ENCODE data around the gene KDM1B.
"Not testable (repeated sequence)": the region's sequence is repeated elsewhere in the genome, so short reads cannot be mapped to it uniquely, and the experiment has no call there.

KDM1B gene

GRCh38 chr6:18228590-18228989 is 73.4 kb downstream of the KDM1B start:
- not testable (repeated sequence) for DNase-seq

GRCh38 chr6:18231856-18232255 is 76.6 kb downstream of the KDM1B start:
- DNase-seq: not testable (repeated sequence)

- DNase-seq: not testable (repeated sequence)
These were observed 78.5 kb downstream of the KDM1B start for GRCh38 chr6:18233770-18234169.

- DNase-seq: no peak
These were observed 79.3 kb downstream of the KDM1B start for GRCh38 chr6:18234564-18234963.

- DNase-seq: no peak
These were observed 80.3 kb downstream of the KDM1B start for GRCh38 chr6:18235524-18235923.

GRCh38 chr6:18237167-18237566 is 81.9 kb downstream of the KDM1B start:
- no peak for DNase-seq

GRCh38 chr6:18240230-18240629 is 85.0 kb downstream of the KDM1B start:
- no peak for DNase-seq

- DNase-seq: no peak
These were observed 86.2 kb downstream of the KDM1B start for GRCh38 chr6:18241208-18242038.

GRCh38 chr6:18242062-18242851 is 87.0 kb downstream of the KDM1B start:
- DNase-seq: no peak

GRCh38 chr6:18243302-18243893 is 88.2 kb downstream of the KDM1B start:
- no peak for DNase-seq

GRCh38 chr6:18244251-18244650 is 89.0 kb downstream of the KDM1B start:
- DNase-seq: no peak

- DNase-seq: no peak
These were observed 89.9 kb downstream of the KDM1B start for GRCh38 chr6:18245079-18245478.

- DNase-seq: no peak
These were observed 90.4 kb downstream of the KDM1B start for GRCh38 chr6:18245642-18246041.

- no peak for DNase-seq
These were observed 91.0 kb downstream of the KDM1B start for GRCh38 chr6:18246205-18246604.

GRCh38 chr6:18247002-18247401 is 91.8 kb downstream of the KDM1B start:
- DNase-seq: no peak

- no peak for DNase-seq
These were observed 93.5 kb downstream of the KDM1B start for GRCh38 chr6:18248698-18249097.

GRCh38 chr6:18249271-18249670 is 94.0 kb downstream of the KDM1B start:
- DNase-seq: no peak

GRCh38 chr6:18253635-18254034 is 98.4 kb downstream of the KDM1B start:
- no peak for DNase-seq

- no peak for DNase-seq
These were observed 99.6 kb downstream of the KDM1B start for GRCh38 chr6:18254793-18255192.

- no peak for DNase-seq
These were observed 104.6 kb downstream of the KDM1B start for GRCh38 chr6:18259675-18260447.

GRCh38 chr6:18260448-18261106 is 105.4 kb downstream of the KDM1B start:
- no peak for DNase-seq
